Measurements from ENCODE around the gene INTS11. TPM values are rescaled to one million over a fixed set of nuclear protein-coding genes. Genes with fewer than 3 reads are reported as not detected.

The INTS11 gene
- total RNA-seq, 1 experiment from 2014 or later = 103 TPM

DNA sequence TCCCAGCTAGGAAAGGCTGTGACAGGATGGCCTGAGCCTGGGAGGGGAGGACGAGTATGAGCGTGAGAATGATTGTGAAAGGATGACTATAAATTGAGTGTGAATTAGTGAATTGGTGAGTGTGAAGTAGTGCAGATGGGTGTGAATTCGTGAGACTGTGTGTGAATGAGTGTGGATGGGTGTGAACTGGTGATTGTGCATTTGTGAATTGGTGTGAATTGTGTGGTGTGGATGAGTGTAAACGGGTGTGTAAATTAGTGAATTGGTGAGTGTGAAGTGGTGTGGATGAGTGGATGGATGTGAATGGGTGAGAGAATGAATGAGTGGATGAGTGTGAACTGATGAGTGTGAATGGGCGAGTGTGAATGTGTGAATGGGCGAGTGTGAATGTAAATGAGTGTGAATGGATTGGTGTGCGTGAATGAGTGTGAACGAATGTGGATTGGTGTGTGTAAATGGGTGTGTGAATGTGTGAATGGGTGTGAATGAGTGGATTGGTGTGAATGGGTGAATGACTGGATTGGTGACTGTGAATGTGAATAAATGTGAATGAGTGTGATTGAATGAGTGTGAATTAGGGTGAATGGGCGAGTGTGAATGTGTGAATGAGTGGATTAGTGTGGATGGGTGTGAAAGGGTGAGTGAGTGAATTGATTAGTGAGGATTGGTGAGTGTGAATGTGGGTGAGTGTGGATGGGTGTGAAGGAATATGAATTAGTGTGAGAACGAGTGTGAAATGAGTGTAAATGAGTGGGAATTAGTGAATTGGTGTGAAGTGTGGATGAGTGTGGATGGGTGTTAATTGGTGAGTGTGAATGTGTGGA is 41.6 kb upstream of the INTS11 start:
- H3K27ac Mint-ChIP-seq (ENCODE audit: unreplicated experiment) = no peak overlapping the region
- H3K9me3 Mint-ChIP-seq (ENCODE audit: unreplicated experiment) = no peaks in the 10 kb centered on the region
- TSS peak; percentile 47 for BruUV-seq (replicated peaks)
- H3K4me1 ChIP-seq = peaks cover under 1% of the 10 kb centered on the region; the same call in 1 of the 2 replicates
- no peak overlapping the region for H3K4me3 ChIP-seq (ENCODE audit: low read depth, low read length)
- no peaks in the 10 kb centered on the region for H3K27me3 Mint-ChIP-seq (ENCODE audit: insufficient read depth, unreplicated experiment)
- TF ChIP-seq, protein P1, sequence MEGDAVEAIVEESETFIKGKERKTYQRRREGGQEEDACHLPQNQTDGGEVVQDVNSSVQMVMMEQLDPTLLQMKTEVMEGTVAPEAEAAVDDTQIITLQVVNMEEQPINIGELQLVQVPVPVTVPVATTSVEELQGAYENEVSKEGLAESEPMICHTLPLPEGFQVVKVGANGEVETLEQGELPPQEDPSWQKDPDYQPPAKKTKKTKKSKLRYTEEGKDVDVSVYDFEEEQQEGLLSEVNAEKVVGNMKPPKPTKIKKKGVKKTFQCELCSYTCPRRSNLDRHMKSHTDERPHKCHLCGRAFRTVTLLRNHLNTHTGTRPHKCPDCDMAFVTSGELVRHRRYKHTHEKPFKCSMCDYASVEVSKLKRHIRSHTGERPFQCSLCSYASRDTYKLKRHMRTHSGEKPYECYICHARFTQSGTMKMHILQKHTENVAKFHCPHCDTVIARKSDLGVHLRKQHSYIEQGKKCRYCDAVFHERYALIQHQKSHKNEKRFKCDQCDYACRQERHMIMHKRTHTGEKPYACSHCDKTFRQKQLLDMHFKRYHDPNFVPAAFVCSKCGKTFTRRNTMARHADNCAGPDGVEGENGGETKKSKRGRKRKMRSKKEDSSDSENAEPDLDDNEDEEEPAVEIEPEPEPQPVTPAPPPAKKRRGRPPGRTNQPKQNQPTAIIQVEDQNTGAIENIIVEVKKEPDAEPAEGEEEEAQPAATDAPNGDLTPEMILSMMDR (IDR thresholded peaks at IDR 0.05; ENCODE audit: insufficient read depth in 1 of 2, low read depth in 1 of 2, low read length in 1 of 2, severe bottlenecking in 1 of 2, unreplicated experiment in 1 of 2) = no peak
- POLR2A ChIA-PET = no interaction called here
- intact Hi-C loops (cut with micrococcal nuclease; ENCODE audit: unreplicated experiment) = no loop called here
- peaks cover 1% of the 10 kb centered on the region for H3K4me1 Mint-ChIP-seq (ENCODE audit: low read depth, unreplicated experiment)
- DNase-seq = no peak
- CTCF ChIA-PET = no interaction called here
- no peaks in the 10 kb centered on the region for H3K27me3 ChIP-seq (replicated peaks; ENCODE audit: control insufficient read depth, insufficient read depth, low read length)
- H3K9me3 ChIP-seq = no peaks in the 10 kb centered on the region
- peaks cover 6% of the 10 kb centered on the region for H3K36me3 Mint-ChIP-seq (ENCODE audit: insufficient read depth, unreplicated experiment)
- no peak overlapping the region for H3K4me3 Mint-ChIP-seq (ENCODE audit: unreplicated experiment)
- no peaks in the 10 kb centered on the region for H3K36me3 ChIP-seq (ENCODE audit: control insufficient read depth, insufficient read depth, low read length)

DNA sequence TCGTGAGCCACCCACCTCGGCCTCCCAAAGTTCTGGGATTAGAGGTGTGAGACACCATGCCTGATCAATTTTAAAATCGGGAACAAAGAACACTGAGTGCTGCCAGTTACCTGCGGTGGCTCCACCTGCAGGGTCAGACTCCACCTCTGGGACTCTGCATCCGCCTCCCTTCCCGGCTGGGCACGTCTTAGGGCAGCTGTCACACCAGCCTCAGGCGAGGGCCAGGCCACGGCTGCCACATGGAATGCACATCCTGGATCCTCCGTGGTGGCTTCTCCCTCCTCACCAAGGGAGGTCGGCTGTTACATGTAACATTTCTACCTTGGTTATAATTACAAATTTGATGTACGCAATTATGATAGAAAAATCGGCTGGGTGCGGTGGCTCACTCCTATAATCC is 39.8 kb upstream of the INTS11 start:
- no peak for DNase-seq
- Mint-ChIP-seq H3K27ac (ENCODE audit: unreplicated experiment) (no peak overlapping the region), H3K27me3 (ENCODE audit: insufficient read depth, unreplicated experiment) (no peaks in the 10 kb centered on the region), H3K36me3 (ENCODE audit: insufficient read depth, unreplicated experiment) (no peaks in the 10 kb centered on the region), H3K4me3 (ENCODE audit: unreplicated experiment) (no peak overlapping the region), H3K4me1 (ENCODE audit: low read depth, unreplicated experiment) (peaks cover 8% of the 10 kb centered on the region), H3K9me3 (ENCODE audit: unreplicated experiment) (no peaks in the 10 kb centered on the region)
- ChIA-PET CTCF (no interaction called here), POLR2A (no interaction called here)
- Histone ChIP-seq H3K4me3 (ENCODE audit: low read depth, low read length) (no peak overlapping the region), H3K9me3 (no peaks in the 10 kb centered on the region), H3K36me3 (ENCODE audit: control insufficient read depth, insufficient read depth, low read length) (no peaks in the 10 kb centered on the region), H3K27me3 (replicated peaks; ENCODE audit: control insufficient read depth, insufficient read depth, low read length) (no peaks in the 10 kb centered on the region), H3K4me1 (peaks cover 17% of the 10 kb centered on the region)
- TF ChIP-seq, protein P1 (IDR thresholded peaks at IDR 0.05; ENCODE audit: insufficient read depth in 1 of 2, low read depth in 1 of 2, low read length in 1 of 2, severe bottlenecking in 1 of 2, unreplicated experiment in 1 of 2) = no peak
- intact Hi-C loops (cut with micrococcal nuclease; ENCODE audit: unreplicated experiment) = no loop called here
- no TSS peak for BruUV-seq (replicated peaks)

DNA sequence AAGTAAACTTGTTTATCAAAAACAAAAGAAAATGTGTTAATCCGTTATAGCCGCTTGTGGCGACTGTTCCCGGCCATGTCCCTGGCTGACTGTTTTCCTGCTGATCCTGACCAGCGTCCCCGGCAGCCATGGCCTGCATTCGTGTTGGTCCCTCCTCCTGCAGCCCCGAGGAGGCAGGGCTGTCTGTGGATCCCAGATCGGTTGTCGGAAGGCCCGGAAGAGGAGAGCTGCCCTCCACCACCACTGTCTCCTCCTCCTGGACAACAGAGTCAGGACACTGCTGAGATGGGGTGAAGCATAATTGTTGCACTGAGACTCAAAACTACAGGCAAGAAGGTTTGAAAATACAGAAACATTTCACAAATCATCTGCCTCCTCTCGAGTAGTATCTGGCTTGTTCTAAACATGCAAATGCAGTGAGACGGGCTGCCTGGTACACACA is 37.5 kb upstream of the INTS11 start:
- CTCF ChIA-PET = no interaction called here
- Histone ChIP-seq H3K36me3 (ENCODE audit: control insufficient read depth, insufficient read depth, low read length) (no peaks in the 10 kb centered on the region), H3K4me1 (peaks cover 21% of the 10 kb centered on the region), H3K9me3 (no peaks in the 10 kb centered on the region), H3K27me3 (replicated peaks; ENCODE audit: control insufficient read depth, insufficient read depth, low read length) (no peaks in the 10 kb centered on the region), H3K4me3 (ENCODE audit: low read depth, low read length) (no peak overlapping the region)
- H3K27me3 Mint-ChIP-seq (ENCODE audit: insufficient read depth, unreplicated experiment) = no peaks in the 10 kb centered on the region
- H3K4me3 Mint-ChIP-seq (ENCODE audit: unreplicated experiment) = no peak overlapping the region
- BruUV-seq (replicated peaks) = no TSS peak
- TF ChIP-seq, protein P1 (IDR thresholded peaks at IDR 0.05; ENCODE audit: insufficient read depth in 1 of 2, low read depth in 1 of 2, low read length in 1 of 2, severe bottlenecking in 1 of 2, unreplicated experiment in 1 of 2) = no peak
- no peaks in the 10 kb centered on the region for H3K9me3 Mint-ChIP-seq (ENCODE audit: unreplicated experiment)
- peaks cover 9% of the 10 kb centered on the region for H3K36me3 Mint-ChIP-seq (ENCODE audit: insufficient read depth, unreplicated experiment)
- no peak for DNase-seq
- intact Hi-C loops (cut with micrococcal nuclease; ENCODE audit: unreplicated experiment) = no loop called here
- POLR2A ChIA-PET = no interaction called here
- H3K4me1 Mint-ChIP-seq (ENCODE audit: low read depth, unreplicated experiment) = peaks cover 8% of the 10 kb centered on the region
- no peak overlapping the region for H3K27ac Mint-ChIP-seq (ENCODE audit: unreplicated experiment)

Measured in Caco-2 (cell line).